ENCODE data around the gene SGTA.

SGTA gene

DNA sequence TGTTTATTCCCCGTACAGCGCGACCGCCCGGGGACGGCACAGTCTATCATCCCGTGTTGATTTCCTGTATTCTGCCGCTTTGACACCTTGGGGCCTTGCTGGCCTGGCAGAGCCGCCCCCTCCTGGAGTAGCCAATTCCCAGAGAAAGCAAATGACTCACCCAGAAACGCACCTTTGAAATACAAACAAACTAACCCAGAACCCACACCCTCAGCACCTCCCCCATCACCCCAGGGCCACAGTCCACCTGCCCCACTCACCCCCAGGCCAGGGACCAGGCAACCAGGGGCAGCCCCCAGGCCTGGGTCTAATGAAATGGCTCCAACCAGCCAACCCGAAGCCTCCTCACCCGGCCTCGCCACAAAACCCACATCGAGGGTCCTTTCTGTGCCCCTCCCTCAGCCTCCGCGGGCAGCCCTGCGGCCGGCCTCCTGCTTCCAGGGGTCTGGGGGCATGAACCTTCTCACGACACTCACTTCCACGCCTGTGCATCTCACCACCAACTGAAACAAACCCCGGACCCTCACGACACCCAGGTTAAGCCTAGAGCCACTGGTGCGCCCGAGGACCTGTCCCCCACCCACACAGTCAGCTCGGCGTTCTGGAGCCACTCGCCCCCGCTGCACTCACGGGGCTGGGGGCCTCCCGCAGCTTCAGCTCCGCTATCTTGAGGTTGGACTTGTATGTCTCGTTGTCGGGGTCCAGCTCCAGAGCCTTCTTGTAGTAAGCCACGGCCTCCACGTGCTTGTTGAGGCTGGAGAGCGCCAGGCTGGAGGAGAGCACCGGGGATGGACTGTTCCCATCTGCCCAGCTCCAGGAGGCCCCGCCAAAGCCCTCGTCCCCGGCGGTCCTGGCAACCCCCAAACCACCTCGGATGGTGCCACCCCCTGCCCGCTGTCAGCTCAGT, 20.9 kb downstream of the SGTA start:
- peaks cover 13% of the 10 kb centered on the region for H3K36me3 Mint-ChIP-seq (ENCODE audit: low read depth)

DNA sequence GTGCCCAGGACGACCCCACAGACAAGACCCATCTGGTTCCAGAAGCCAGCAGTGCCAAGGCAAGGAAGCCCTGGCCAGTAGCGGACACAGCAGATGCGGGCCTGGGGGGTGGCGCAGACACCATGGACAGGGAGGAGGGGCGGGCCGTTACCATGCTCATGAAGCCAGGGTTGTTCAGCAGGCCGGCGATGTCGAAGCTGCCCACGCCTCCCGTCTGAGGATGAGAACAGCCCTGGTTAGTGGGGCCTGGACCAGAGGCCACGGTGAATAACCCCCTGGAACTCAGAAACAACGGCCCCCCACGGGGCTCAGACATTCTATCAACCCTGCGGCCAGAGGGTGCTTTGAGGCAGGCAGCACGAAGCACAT, 21.8 kb downstream of the SGTA start:
- Mint-ChIP-seq H3K9me3 (no peaks in the 10 kb centered on the region), H3K27me3 (ENCODE audit: low read depth) (no peaks in the 10 kb centered on the region), H3K36me3 (ENCODE audit: low read depth) (peaks cover 11% of the 10 kb centered on the region), H3K4me3 (no peak overlapping the region), H3K4me1 (ENCODE audit: low read depth) (no peaks in the 10 kb centered on the region), H3K27ac (no peak overlapping the region)

More for the DNA sequence above, 20.9 kb downstream of the SGTA start:
- Mint-ChIP-seq H3K4me1 (ENCODE audit: low read depth) (no peaks in the 10 kb centered on the region), H3K27ac (no peak overlapping the region), H3K4me3 (no peak overlapping the region), H3K27me3 (ENCODE audit: low read depth) (no peaks in the 10 kb centered on the region), H3K9me3 (no peaks in the 10 kb centered on the region)

DNA sequence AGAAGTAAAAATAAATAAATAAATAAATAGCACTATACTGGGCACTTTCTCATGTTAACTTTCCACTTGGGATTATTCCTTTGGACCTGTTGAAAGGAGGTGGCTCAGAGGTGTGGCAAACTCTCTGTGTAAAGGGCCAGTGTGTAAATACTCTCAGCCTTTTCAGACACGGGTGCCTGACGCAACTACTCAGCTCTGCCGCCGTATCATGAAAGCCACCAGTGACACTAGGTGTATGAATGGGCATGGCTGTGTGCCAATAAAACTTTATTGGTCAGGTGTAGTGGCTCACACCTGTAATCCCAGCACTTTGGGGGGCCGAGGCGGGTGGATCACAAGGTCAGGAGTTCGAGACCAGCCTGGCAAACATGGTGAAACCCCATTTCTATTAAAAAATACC, 23.1 kb downstream of the SGTA start:
- Mint-ChIP-seq H3K27ac (no peak overlapping the region), H3K4me3 (no peak overlapping the region), H3K36me3 (ENCODE audit: low read depth) (peaks cover 14% of the 10 kb centered on the region), H3K9me3 (no peaks in the 10 kb centered on the region), H3K27me3 (ENCODE audit: low read depth) (no peaks in the 10 kb centered on the region), H3K4me1 (ENCODE audit: low read depth) (no peaks in the 10 kb centered on the region)

DNA sequence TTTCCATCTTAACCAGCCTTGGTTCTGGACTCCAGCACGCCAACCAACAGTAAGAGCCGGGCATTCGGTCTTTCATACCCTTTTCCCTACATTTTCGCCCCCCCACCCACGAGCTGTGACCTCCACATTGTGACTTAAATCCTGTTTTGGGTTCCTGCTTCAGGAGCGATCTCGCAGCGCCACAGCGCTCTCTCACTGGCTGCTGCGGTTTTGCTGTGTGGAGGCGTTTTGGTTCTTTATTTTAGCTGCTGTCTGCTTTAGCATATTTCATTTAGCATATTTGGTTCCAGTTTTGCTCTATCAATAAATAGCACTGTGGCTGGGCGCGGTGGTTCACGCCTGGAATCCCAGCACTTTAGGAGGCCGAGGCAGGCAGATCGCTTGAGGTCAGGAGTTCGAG, 23.7 kb downstream of the SGTA start:
- Mint-ChIP-seq H3K9me3 (no peaks in the 10 kb centered on the region), H3K4me3 (no peak overlapping the region), H3K27ac (no peak overlapping the region), H3K4me1 (ENCODE audit: low read depth) (no peaks in the 10 kb centered on the region), H3K36me3 (ENCODE audit: low read depth) (peaks cover 12% of the 10 kb centered on the region), H3K27me3 (ENCODE audit: low read depth) (no peaks in the 10 kb centered on the region)

DNA sequence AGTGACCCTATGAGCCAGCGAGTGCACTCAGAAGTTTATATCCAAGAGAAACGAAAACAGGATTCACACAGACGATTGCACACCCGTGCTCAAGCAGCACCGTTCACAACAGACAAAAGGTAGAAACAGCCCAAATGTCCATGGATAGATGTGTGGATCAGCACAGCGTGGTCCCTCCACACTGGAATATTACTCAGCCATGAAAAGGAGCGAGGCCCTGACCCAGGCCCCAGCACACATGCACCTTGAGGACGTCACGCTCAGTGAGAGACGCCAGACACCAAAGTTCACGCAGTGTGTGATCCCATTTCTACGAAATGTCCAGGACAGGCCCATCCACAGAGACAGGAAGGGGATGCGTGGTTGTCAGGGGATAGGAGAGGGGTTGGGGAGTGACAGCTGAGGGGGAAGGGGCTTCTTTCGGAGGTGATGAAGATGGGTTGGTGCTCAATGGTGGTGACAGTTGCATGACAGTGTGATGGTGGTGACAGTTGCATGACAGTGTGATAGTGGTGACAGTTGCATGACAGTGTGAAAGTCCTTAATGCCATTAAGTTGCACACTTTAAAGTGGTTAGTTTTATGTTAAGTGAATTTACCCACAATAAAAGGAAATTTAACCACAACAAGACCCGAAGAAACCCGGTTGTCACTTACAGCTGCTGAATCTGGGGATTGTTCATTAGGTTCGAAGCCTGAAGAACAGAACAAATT, 24.3 kb downstream of the SGTA start:
- Mint-ChIP-seq H3K27me3 (ENCODE audit: low read depth) (no peaks in the 10 kb centered on the region), H3K4me3 (no peak overlapping the region), H3K27ac (no peak overlapping the region), H3K36me3 (ENCODE audit: low read depth) (peaks cover 12% of the 10 kb centered on the region), H3K4me1 (ENCODE audit: low read depth) (no peaks in the 10 kb centered on the region), H3K9me3 (no peaks in the 10 kb centered on the region)

DNA sequence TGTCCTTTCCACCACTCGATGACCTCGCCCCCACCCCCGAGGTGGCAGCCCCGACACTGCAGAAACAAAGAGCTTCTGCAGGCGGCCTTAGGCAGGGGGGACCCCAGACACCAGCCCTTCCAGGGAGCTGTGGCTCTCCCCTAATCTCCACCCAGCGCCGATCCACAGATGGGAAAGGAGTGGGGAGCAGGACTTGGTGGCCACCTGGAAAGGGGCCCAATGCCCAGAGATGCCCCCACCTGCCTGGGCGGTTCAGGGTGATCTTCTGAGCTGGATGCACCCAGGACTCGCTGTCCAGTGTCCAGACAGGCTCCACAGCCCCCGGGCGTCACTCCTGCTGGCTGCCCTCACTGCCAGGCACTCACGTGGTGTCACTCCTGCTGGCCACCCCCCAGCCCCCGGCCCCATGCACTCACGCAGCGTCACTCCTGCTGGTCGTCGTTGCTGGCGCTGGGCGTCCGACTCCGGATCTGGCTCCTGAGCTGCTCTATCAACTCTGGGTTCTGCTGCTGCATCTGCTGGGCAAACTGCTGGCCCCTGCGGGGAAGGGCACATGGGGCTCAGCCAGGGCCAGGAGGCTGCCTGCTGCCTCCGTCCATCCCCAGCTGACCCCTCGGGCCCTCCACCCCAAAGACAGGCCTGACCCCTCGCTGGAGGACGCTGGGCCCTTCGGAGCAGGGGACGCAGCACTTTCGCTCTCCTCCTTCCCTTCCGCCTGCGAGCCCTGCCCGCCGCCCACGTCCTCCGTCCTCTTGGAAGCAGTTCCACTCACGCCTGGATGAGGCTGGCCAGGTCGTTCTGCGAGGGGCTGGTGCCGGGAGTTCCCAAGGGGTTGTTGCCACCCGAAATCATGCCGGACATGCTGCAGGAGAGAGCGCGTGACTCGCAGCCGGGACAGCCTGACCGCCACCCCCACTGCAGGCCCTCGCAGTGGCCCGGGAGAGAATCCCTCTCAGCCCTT, 25.9 kb downstream of the SGTA start:
- Mint-ChIP-seq H3K27me3 (ENCODE audit: low read depth) (no peaks in the 10 kb centered on the region), H3K36me3 (ENCODE audit: low read depth) (peaks cover 12% of the 10 kb centered on the region), H3K9me3 (no peaks in the 10 kb centered on the region), H3K4me3 (no peak overlapping the region), H3K27ac (no peak overlapping the region), H3K4me1 (ENCODE audit: low read depth) (no peaks in the 10 kb centered on the region)

DNA sequence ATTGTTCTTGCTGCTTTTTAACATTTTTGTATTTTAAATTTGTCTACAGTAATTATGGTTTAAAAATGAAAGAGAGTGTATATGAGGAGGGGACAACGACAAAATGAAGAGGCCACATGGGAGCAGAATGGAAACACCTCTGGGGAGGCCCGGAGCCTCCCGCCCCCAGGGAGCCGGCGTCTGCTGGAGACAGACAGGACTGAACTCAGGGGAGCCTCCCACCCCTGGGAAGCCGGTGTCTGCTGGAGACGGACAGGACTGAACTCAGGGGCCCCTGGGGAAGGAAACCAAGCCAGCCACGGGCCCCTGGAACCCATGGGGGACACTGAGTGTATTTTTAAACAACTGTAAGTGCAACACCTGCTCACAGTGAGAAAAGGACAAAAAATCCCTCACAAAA, 26.6 kb downstream of the SGTA start:
- H3K4me3 Mint-ChIP-seq, result no peak overlapping the region

DNA sequence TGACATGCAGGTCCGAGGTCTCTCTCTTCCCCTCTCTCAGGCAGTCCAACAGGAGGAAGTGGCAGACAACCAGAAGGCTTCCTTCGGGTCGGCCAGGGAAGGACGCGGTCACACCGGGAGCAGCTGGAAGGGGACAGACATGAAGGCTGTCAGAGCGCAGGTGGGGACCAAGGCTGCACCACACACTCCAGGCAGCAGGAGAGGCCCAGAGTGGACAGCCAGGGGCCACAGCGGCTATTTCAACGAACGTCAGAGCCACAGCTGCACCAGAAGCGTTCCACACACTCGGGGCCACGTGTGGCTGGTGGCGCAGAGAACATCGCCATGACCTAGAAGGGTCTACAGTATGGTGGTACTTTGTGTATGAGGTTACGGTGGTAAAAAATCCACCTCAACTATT, 27.3 kb downstream of the SGTA start:
- no peak overlapping the region for H3K27ac Mint-ChIP-seq
- H3K9me3 Mint-ChIP-seq, result no peaks in the 10 kb centered on the region

More for the DNA sequence above, 26.6 kb downstream of the SGTA start:
- no peak overlapping the region for H3K27ac Mint-ChIP-seq
- peaks cover 12% of the 10 kb centered on the region for H3K36me3 Mint-ChIP-seq (ENCODE audit: low read depth)
- no peaks in the 10 kb centered on the region for H3K27me3 Mint-ChIP-seq (ENCODE audit: low read depth)
- no peaks in the 10 kb centered on the region for H3K9me3 Mint-ChIP-seq
- H3K4me1 Mint-ChIP-seq (ENCODE audit: low read depth), result no peaks in the 10 kb centered on the region

DNA sequence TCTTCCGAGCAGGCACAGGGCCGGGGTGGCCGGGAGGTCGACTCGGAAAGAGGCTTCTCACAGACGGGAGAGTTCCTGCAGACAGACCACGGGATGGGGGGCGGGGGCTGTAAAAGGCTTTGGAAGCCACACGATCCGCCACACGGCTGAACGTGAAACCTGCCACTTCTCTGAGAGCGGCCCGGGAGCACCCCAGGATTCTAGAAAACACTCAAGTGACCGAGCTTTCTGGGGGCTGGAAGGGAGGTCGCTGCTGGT, 27.7 kb downstream of the SGTA start:
- Mint-ChIP-seq H3K27ac (no peak overlapping the region), H3K9me3 (no peaks in the 10 kb centered on the region), H3K27me3 (ENCODE audit: low read depth) (no peaks in the 10 kb centered on the region), H3K4me3 (no peak overlapping the region), H3K4me1 (ENCODE audit: low read depth) (no peaks in the 10 kb centered on the region), H3K36me3 (ENCODE audit: low read depth) (peaks cover 12% of the 10 kb centered on the region)

More for the DNA sequence above, 27.3 kb downstream of the SGTA start:
- no peaks in the 10 kb centered on the region for H3K27me3 Mint-ChIP-seq (ENCODE audit: low read depth)
- H3K36me3 Mint-ChIP-seq (ENCODE audit: low read depth), result peaks cover 12% of the 10 kb centered on the region
- no peaks in the 10 kb centered on the region for H3K4me1 Mint-ChIP-seq (ENCODE audit: low read depth)
- H3K4me3 Mint-ChIP-seq, result no peak overlapping the region

DNA sequence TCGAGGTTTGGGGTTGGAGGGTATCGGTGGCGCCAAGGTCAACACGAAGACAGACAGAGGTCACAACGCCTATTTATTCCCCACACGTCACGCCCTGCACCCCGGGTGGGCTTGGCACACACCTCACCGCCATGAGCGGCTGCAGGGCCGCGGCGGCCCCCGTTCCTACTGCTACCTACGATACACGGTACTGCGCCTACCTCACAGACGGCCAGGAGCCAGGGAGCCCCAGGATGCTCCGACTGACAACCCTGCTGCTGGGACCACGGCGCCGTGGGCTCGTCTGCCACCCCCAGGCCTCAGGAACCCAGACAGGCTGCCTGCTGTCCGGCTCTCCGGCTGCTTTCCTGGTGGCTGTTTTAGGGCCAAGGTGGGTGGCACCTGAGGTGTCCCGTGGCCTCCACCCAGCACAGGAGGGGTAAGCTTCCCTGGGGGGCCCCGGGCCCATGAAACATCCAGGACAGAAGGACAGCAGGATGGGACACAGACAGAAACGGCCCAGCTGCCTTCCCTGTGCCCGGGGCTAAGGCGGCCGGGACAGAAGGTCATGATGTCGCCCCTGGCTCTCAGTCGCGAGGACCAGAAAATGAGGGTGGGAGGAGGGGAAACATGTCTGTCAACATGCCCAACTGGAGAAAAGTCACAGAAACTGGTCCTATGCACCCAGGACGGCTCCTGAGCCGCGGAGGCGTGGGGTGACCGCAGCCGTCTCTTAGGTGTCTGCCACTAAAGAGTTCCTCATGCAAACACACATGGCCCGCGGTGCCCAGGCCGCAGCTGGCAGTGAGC, 28.2 kb downstream of the SGTA start:
- Mint-ChIP-seq H3K36me3 (ENCODE audit: low read depth) (peaks cover 12% of the 10 kb centered on the region), H3K4me3 (no peak overlapping the region), H3K27ac (no peak overlapping the region)

DNA sequence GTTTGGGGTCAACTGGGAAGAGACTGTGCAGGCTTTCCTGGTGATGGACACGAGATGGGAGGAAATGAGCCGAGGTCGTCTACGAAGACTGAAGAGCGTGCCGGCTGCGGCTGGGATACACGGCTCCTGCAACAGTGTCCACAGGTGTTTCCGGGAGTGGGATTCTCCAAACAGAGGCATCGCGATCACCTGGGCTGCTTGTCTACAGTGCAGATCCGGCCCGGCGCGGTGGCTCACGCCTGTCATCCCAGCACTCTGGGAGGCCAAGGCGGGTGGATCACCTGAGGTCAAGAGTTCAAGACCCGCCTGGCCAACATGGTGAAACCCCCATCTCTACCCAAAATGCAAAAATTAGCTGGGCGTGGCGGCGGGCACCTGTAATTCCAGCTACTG, 31.6 kb downstream of the SGTA start:
- H3K27ac Mint-ChIP-seq, result no peak overlapping the region
- H3K4me3 Mint-ChIP-seq, result no peak overlapping the region
- H3K4me1 Mint-ChIP-seq (ENCODE audit: low read depth), result peaks cover 2% of the 10 kb centered on the region
- peaks cover 3% of the 10 kb centered on the region for H3K36me3 Mint-ChIP-seq (ENCODE audit: low read depth)
- H3K27me3 Mint-ChIP-seq (ENCODE audit: low read depth), result no peaks in the 10 kb centered on the region
- no peaks in the 10 kb centered on the region for H3K9me3 Mint-ChIP-seq

More for the DNA sequence above, 28.2 kb downstream of the SGTA start:
- no peaks in the 10 kb centered on the region for H3K4me1 Mint-ChIP-seq (ENCODE audit: low read depth)
- no peaks in the 10 kb centered on the region for H3K9me3 Mint-ChIP-seq
- H3K27me3 Mint-ChIP-seq (ENCODE audit: low read depth), result no peaks in the 10 kb centered on the region

DNA sequence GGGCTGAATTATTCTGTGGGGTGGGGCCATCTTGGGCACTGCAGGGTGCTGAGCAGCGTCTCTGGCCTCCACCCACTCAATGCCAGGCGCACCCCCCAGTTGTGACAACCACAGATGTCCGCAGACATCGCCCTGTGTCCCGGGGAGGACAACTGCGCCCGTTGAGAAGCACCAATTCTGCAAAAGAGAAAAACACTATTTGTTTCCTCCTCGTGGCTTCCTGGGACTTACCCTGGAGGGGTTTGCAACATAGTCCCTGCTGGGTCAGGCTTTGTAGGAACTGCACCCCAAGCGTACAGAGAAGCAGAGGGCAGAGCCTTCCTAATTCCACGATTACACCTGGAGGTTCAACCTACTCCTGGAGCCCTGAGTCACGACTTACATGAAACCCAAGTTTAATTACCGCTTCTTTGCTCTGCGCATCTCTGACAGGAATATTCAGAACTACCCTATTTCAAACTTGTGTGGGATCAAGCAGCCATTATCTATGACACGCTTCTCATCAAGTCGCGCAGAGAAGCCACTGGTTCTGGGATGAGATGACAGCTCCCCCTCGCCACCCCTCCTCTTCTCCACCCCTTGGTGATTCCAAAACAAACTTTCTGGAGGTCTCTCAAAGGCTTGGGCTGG, 32.1 kb downstream of the SGTA start:
- Mint-ChIP-seq H3K27ac (no peak overlapping the region), H3K36me3 (ENCODE audit: low read depth) (peaks cover 3% of the 10 kb centered on the region), H3K4me3 (no peak overlapping the region), H3K9me3 (no peaks in the 10 kb centered on the region), H3K27me3 (ENCODE audit: low read depth) (no peaks in the 10 kb centered on the region), H3K4me1 (ENCODE audit: low read depth) (peaks cover 2% of the 10 kb centered on the region)

DNA sequence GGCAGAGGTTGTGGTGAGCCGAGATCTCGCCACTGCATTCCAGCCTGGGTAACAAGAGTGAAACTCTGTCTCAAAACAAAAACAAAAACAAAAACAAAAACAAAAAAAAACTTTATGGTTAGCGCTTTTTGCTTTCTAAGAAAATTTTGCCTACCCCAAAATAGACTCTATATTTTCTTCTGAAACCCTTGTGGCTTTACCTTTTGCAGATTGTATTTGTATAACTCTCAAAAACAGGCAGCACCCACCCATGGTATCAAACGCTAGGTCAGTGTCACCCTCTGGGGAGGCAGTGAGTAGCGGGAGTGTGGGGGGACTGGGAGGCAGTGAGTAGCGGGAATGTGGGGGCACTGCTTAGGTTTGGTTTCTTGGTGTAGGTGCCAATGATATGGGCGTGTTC, 35.7 kb downstream of the SGTA start:
- peaks cover 2% of the 10 kb centered on the region for H3K4me1 Mint-ChIP-seq (ENCODE audit: low read depth)

More for the DNA sequence above, 35.7 kb downstream of the SGTA start:
- no peaks in the 10 kb centered on the region for H3K36me3 Mint-ChIP-seq (ENCODE audit: low read depth)
- H3K4me3 Mint-ChIP-seq, result no peak overlapping the region
- no peak overlapping the region for H3K27ac Mint-ChIP-seq
- H3K9me3 Mint-ChIP-seq, result no peaks in the 10 kb centered on the region
- peaks cover 10% of the 10 kb centered on the region for H3K27me3 Mint-ChIP-seq (ENCODE audit: low read depth)

All from T-helper 1 cell treated with Interleukin-12 subunit alpha and Interleukin-12 subunit beta and Interleukin-4 antibody, amounts not matched to agents 30 μg/mL and 1 μg/mL, for 36 hours (primary cell).